Transverse colon (tissue), 4 donors: Measurements from ENCODE around the gene IQCK.

ENCODE experiments used
- CTCF ChIP-seq, 5 experiments: fragments of 200-600 bp in 3 of 5; fragments of 450-650 bp in 2 of 5; sonication (generic) in 3 of 5; IDR thresholded peaks; 1 replicate in 2 of 5; 2 replicates in 3 of 5; pipeline ENCODE4 v1.5.1; 2016 to 2017; ENCODE audit warnings: antibody characterized with exemption in 5 of 5, inconsistent platforms in 3 of 5, mild to moderate bottlenecking in 2 of 5, moderate library complexity in 1 of 5
- POLR2A ChIP-seq: fragments of 450-650 bp; IDR thresholded peaks from one replicate; pipeline ENCODE4 v1.6.1; 2016; ENCODE audit warnings: antibody characterized with exemption, mild to moderate bottlenecking, moderate library complexity
- POLR2AphosphoS5 ChIP-seq, 3 donors: sonication (generic); formaldehyde crosslinking; IDR thresholded peaks; one replicate each; pipeline ENCODE4 v1.6.1; 2016; ENCODE audit warnings: antibody characterized with exemption in 3 of 3

GRCh38 chr16:19706846-19707245 is 11.2 kb upstream of the IQCK start:
- TF ChIP-seq CTCF (IDR thresholded peaks at IDR 0.05) (no peak), POLR2A (no peak), POLR2AphosphoS5 (IDR thresholded peaks at IDR 0.05) (no peak)
